ENCODE data around the gene TMIGD2. TPM values are rescaled to one million over a fixed set of nuclear protein-coding genes. Genes with fewer than 3 reads are reported as not detected.
"Not testable (repeated sequence)": the region's sequence is repeated elsewhere in the genome, so short reads cannot be mapped to it uniquely, and the experiment has no call there.

TMIGD2 gene
- total and polyA plus RNA-seq, 2 donors from 2014 or later: 0.47 TPM; not detected in 1

GRCh38 chr19:4329858-4330257, 27.7 kb upstream of the TMIGD2 start:
- H3K9me3 ChIP-seq (ENCODE audit: control insufficient read depth in 2 of 3, insufficient read depth in 1 of 3, low read length in 3 of 3): no peaks in the 10 kb centered on the region
- intact Hi-C loops (cut with DNase I): no loop called here
- no peak for FAIRE-seq
- no peak for DNase-seq
- H3K9ac ChIP-seq (ENCODE audit: low read length in 3 of 3): no peak overlapping the region
- no peak overlapping the region for H3K4me3 ChIP-seq (ENCODE audit: low read length in 3 of 3)
- H3K4me1 ChIP-seq (ENCODE audit: control insufficient read depth in 2 of 3, insufficient read depth in 2 of 3, low read depth in 1 of 3, low read length in 3 of 3): peaks cover 0 to 7% (median 0%) of the 10 kb centered on the region in 3 donors
- no peaks in the 10 kb centered on the region for H3K27me3 ChIP-seq (ENCODE audit: control insufficient read depth, insufficient read depth, low read length)
- TF ChIP-seq, protein P1, sequence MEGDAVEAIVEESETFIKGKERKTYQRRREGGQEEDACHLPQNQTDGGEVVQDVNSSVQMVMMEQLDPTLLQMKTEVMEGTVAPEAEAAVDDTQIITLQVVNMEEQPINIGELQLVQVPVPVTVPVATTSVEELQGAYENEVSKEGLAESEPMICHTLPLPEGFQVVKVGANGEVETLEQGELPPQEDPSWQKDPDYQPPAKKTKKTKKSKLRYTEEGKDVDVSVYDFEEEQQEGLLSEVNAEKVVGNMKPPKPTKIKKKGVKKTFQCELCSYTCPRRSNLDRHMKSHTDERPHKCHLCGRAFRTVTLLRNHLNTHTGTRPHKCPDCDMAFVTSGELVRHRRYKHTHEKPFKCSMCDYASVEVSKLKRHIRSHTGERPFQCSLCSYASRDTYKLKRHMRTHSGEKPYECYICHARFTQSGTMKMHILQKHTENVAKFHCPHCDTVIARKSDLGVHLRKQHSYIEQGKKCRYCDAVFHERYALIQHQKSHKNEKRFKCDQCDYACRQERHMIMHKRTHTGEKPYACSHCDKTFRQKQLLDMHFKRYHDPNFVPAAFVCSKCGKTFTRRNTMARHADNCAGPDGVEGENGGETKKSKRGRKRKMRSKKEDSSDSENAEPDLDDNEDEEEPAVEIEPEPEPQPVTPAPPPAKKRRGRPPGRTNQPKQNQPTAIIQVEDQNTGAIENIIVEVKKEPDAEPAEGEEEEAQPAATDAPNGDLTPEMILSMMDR (IDR thresholded peaks at IDR 0.05; ENCODE audit: borderline replicate concordance, extremely low read depth, insufficient read depth): no peak
- no peaks in the 10 kb centered on the region for H3K36me3 ChIP-seq (ENCODE audit: control insufficient read depth in 2 of 3, insufficient read depth in 3 of 3, low read length in 3 of 3)
- H3K27ac ChIP-seq (ENCODE audit: low read depth in 2 of 2, low read length in 2 of 2): no peak overlapping the region

DNA sequence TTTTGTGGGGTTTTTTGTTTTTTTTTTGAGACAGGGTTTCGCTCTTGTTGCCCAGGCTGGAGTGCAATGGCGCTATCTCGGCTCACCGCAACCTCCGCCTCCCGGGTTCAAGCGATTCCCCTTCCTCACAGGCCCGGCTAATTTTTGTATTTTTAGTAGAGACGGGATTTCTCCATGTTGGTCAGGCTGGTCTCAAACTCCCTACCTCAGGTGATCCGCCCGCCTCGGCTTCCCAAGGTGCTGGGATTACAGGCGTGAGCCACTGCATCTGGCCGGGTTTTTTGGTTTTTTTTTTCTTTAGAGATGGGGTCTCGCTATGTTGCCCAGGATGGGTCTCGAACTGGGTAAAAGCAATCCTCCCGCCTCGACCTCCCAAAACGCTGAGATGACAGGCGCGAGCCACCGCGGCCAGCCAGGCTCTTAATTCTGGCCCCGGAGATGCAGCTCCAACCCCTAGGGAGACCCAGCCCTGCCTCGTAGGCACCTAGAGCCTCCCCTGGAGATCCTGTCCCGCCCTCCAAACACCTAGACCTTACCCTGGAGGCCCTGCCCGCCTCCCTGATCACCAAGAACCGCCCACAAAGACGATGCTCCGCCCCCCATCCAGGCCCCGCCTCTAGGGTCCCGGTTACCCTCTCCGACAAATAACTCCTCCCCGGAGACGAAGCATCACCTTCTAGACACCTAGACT, 26.9 kb upstream of the TMIGD2 start:
- H3K36me3 ChIP-seq (ENCODE audit: control insufficient read depth in 2 of 3, insufficient read depth in 3 of 3, low read length in 3 of 3); H3K9me3 ChIP-seq (ENCODE audit: control insufficient read depth in 2 of 3, insufficient read depth in 1 of 3, low read length in 3 of 3); H3K27ac ChIP-seq (ENCODE audit: low read depth in 2 of 2, low read length in 2 of 2); H3K9ac ChIP-seq (ENCODE audit: low read length in 3 of 3); FAIRE-seq; H3K27me3 ChIP-seq (ENCODE audit: control insufficient read depth, insufficient read depth, low read length); H3K4me1 ChIP-seq (ENCODE audit: control insufficient read depth in 2 of 3, insufficient read depth in 2 of 3, low read depth in 1 of 3, low read length in 3 of 3); intact Hi-C loops (cut with DNase I): not testable (repeated sequence)
- peak in 1 of 5 donors; percentile 85 for DNase-seq
- H3K4me3 ChIP-seq (ENCODE audit: low read length in 3 of 3): peak overlapping the region; percentile 32 to 58 (median 48)

GRCh38 chr19:4328243-4328990, 26.2 kb upstream of the TMIGD2 start:
- Histone ChIP-seq H3K9me3 (ENCODE audit: control insufficient read depth in 2 of 3, insufficient read depth in 1 of 3, low read length in 3 of 3) (no peaks in the 10 kb centered on the region), H3K4me1 (ENCODE audit: control insufficient read depth in 2 of 3, insufficient read depth in 2 of 3, low read depth in 1 of 3, low read length in 3 of 3) (peaks cover 0 to 7% (median 0%) of the 10 kb centered on the region in 3 donors), H3K9ac (ENCODE audit: low read length in 3 of 3) (peak overlapping the region in 1 of 3 donors; percentile 22), H3K4me3 (ENCODE audit: low read length in 3 of 3) (peak overlapping the region; percentile 32 to 58 (median 48)), H3K36me3 (ENCODE audit: control insufficient read depth in 2 of 3, insufficient read depth in 3 of 3, low read length in 3 of 3) (no peaks in the 10 kb centered on the region), H3K27me3 (ENCODE audit: control insufficient read depth, insufficient read depth, low read length) (no peaks in the 10 kb centered on the region), H3K27ac (ENCODE audit: low read depth in 2 of 2, low read length in 2 of 2) (no peak overlapping the region)
- intact Hi-C loops (cut with DNase I): no loop called here
- TF ChIP-seq, protein P1 (IDR thresholded peaks at IDR 0.05; ENCODE audit: borderline replicate concordance, extremely low read depth, insufficient read depth): no peak
- no peak for FAIRE-seq
- peak; percentile 97 to 100 (median 98) for DNase-seq

GRCh38 chr19:4327877-4328242, 25.7 kb upstream of the TMIGD2 start:
- Histone ChIP-seq H3K9me3 (ENCODE audit: control insufficient read depth in 2 of 3, insufficient read depth in 1 of 3, low read length in 3 of 3) (no peaks in the 10 kb centered on the region), H3K36me3 (ENCODE audit: control insufficient read depth in 2 of 3, insufficient read depth in 3 of 3, low read length in 3 of 3) (no peaks in the 10 kb centered on the region), H3K9ac (ENCODE audit: low read length in 3 of 3) (no peak overlapping the region), H3K27me3 (ENCODE audit: control insufficient read depth, insufficient read depth, low read length) (no peaks in the 10 kb centered on the region), H3K27ac (ENCODE audit: low read depth in 2 of 2, low read length in 2 of 2) (no peak overlapping the region), H3K4me1 (ENCODE audit: control insufficient read depth in 2 of 3, insufficient read depth in 2 of 3, low read depth in 1 of 3, low read length in 3 of 3) (peaks cover 0 to 9% (median 0%) of the 10 kb centered on the region in 3 donors), H3K4me3 (ENCODE audit: low read length in 3 of 3) (peak overlapping the region in 2 of 3 donors; percentile 30 to 32)
- TF ChIP-seq, protein P1 (IDR thresholded peaks at IDR 0.05; ENCODE audit: borderline replicate concordance, extremely low read depth, insufficient read depth): no peak
- DNase-seq (no peak), FAIRE-seq (no peak)
- intact Hi-C loops (cut with DNase I): no loop called here

All from kidney (tissue), 14 donors.